Measurements from ENCODE around the gene MYOM3.

MYOM3 gene

DNA sequence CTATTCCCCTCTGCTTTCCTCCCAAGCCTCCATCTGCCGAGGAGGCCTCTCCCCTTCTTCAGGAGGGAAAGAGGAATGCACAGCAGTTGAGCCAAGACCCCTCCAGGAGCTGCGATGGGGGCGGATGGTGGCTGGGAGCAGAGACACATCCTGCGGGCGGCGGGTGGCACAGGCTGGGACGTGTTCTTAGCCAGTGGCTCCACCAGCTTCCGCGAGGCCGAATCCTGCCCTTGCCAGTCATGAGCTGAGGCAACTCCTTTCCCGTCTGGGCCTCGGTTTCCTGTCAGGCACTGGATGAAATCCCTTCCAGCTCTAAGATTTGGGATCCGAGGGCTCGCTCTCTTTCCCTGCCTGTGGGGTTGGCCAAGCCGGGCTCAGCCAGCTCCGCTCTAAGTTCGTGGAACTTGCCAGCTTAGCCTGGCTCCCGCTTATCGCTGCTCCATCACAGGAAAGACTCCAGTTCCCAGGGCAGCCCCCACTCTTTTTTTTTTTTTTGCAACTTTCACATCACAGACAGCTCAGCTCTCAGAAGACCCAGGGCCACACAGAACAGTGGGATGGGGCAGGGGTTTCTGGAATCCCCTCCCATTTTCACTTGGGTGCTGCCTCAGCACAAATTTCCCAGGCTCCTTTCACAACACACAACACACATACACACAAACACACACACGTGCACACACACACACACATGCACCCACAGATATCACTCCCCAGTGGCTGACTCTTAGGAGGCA is 506 bp downstream of the MYOM3 start:
- Histone ChIP-seq H3K36me3 (ENCODE audit: insufficient read depth, low read length) (no peaks in the 10 kb centered on the region), H3K9ac (ENCODE audit: low read length) (no peak overlapping the region), H4K20me1 (ENCODE audit: insufficient read depth, low read length) (no peaks in the 10 kb centered on the region), H3K27me3 (ENCODE audit: insufficient read depth, low read length) (peaks cover 12% of the 10 kb centered on the region; the same call in 1 of the 2 replicates), H3K4me1 (ENCODE audit: insufficient read depth, low read length, severe bottlenecking) (no peaks in the 10 kb centered on the region), H3K4me3 (ENCODE audit: low read depth, low read length, poor library complexity, severe bottlenecking) (no peak overlapping the region), H3K9me3 (ENCODE audit: low read length) (no peaks in the 10 kb centered on the region), H3K79me2 (ENCODE audit: insufficient read depth, low read length) (no peaks in the 10 kb centered on the region), H2AFZ (ENCODE audit: low read length) (no peak overlapping the region), H3F3A (ENCODE audit: insufficient read depth, low read length) (no peaks in the 10 kb centered on the region), H3K27ac (ENCODE audit: low read depth, low read length, poor library complexity, severe bottlenecking) (no peak overlapping the region), H3K4me2 (ENCODE audit: low read length) (no peak overlapping the region), H3K9me2 (ENCODE audit: low read depth, low read length) (no peaks in the 10 kb centered on the region)
- TF ChIP-seq, protein P1, sequence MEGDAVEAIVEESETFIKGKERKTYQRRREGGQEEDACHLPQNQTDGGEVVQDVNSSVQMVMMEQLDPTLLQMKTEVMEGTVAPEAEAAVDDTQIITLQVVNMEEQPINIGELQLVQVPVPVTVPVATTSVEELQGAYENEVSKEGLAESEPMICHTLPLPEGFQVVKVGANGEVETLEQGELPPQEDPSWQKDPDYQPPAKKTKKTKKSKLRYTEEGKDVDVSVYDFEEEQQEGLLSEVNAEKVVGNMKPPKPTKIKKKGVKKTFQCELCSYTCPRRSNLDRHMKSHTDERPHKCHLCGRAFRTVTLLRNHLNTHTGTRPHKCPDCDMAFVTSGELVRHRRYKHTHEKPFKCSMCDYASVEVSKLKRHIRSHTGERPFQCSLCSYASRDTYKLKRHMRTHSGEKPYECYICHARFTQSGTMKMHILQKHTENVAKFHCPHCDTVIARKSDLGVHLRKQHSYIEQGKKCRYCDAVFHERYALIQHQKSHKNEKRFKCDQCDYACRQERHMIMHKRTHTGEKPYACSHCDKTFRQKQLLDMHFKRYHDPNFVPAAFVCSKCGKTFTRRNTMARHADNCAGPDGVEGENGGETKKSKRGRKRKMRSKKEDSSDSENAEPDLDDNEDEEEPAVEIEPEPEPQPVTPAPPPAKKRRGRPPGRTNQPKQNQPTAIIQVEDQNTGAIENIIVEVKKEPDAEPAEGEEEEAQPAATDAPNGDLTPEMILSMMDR (IDR thresholded peaks at IDR 0.05; ENCODE audit: low read length): no peak
- no peak for TF ChIP-seq EZH2 (IDR thresholded peaks at IDR 0.05; ENCODE audit: borderline replicate concordance, low read length)

DNA sequence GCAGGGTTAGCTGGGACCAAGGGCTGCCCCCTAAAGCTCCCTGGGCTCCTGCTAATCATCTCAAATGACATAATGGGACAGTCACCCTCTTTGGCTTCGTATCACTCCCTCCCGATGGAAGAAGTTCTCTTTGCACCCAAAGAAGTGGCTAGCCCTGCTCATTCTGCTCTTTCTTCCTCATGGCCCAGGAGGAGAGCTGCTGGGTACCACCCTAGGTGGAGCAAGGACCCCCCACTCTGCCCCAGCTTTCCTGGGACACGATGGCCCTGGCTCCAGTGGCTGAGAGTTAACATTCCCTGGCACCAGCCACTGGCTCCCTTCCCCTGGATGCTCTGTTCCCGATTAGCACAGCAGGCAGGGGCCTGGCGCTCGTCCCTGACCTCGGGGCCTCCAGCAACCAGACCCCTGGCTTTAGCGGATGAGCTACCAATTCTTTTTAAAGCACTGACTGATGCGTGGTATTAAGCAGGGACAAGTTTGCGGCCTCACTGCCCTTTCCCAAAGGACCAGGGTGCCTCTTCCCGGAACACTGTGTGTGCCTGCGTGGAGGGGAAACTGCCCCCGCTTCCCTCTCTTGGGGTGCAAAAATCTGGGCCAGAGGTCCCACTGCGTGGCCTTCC is 1.2 kb downstream of the MYOM3 start:
- H3K9me3 ChIP-seq (ENCODE audit: low read length): no peaks in the 10 kb centered on the region
- H4K20me1 ChIP-seq (ENCODE audit: insufficient read depth, low read length): no peaks in the 10 kb centered on the region
- no peaks in the 10 kb centered on the region for H3F3A ChIP-seq (ENCODE audit: insufficient read depth, low read length)
- no peaks in the 10 kb centered on the region for H3K4me1 ChIP-seq (ENCODE audit: insufficient read depth, low read length, severe bottlenecking)
- no peak overlapping the region for H3K9ac ChIP-seq (ENCODE audit: low read length)
- H3K4me3 ChIP-seq (ENCODE audit: low read depth, low read length, poor library complexity, severe bottlenecking): no peak overlapping the region
- no peaks in the 10 kb centered on the region for H3K9me2 ChIP-seq (ENCODE audit: low read depth, low read length)
- H3K36me3 ChIP-seq (ENCODE audit: insufficient read depth, low read length): no peaks in the 10 kb centered on the region
- H3K79me2 ChIP-seq (ENCODE audit: insufficient read depth, low read length): no peaks in the 10 kb centered on the region
- H3K27me3 ChIP-seq (ENCODE audit: insufficient read depth, low read length): peaks cover 12% of the 10 kb centered on the region; the same call in 1 of the 2 replicates
- H2AFZ ChIP-seq (ENCODE audit: low read length): no peak overlapping the region
- TF ChIP-seq, protein P1 (IDR thresholded peaks at IDR 0.05; ENCODE audit: low read length): no peak
- no peak for TF ChIP-seq EZH2 (IDR thresholded peaks at IDR 0.05; ENCODE audit: borderline replicate concordance, low read length)
- no peak overlapping the region for H3K4me2 ChIP-seq (ENCODE audit: low read length)
- H3K27ac ChIP-seq (ENCODE audit: low read depth, low read length, poor library complexity, severe bottlenecking): no peak overlapping the region

DNA sequence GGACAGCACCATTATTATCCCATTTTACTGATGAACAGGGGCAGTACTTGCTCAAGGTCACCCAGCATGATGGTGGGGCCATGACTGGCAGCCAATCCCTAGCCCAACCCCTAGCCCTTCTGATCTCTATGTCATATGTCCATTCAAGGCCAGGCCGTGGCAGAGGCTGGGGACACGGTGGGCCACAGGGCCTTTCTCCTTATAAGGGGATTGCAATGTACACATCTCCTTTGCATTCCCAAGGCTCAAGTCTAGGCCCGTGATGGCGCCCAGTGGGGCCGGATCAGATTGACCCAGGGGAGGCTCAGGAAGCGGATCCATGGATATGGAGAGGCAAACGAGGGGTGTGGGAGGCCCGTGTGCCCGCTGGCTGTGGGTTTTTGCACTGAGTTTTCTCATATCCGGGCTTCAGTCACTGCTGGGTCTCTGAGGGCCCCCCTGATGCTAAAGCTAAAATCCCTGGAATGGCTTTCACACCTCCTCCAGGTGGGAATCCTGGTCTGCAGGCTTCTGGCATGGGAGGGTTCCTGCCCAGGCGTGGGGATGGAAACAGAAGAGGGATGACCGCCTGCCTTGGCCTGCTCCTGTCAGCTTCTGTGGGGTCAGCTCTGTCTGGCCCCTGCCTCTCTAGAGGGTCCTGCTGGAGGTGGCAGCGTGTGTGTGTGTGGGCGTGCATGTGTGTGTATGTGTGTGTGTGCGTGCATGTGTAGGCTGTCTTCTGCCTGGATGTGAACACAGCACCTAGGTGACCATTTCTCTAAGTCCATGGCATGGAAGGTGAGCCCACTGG is 2.1 kb downstream of the MYOM3 start:
- Histone ChIP-seq H3K79me2 (ENCODE audit: insufficient read depth, low read length) (no peaks in the 10 kb centered on the region), H2AFZ (ENCODE audit: low read length) (no peak overlapping the region), H3K4me1 (ENCODE audit: insufficient read depth, low read length, severe bottlenecking) (no peaks in the 10 kb centered on the region), H4K20me1 (ENCODE audit: insufficient read depth, low read length) (no peaks in the 10 kb centered on the region), H3K4me3 (ENCODE audit: low read depth, low read length, poor library complexity, severe bottlenecking) (no peak overlapping the region), H3K9me2 (ENCODE audit: low read depth, low read length) (no peaks in the 10 kb centered on the region), H3K9me3 (ENCODE audit: low read length) (no peaks in the 10 kb centered on the region), H3K4me2 (ENCODE audit: low read length) (no peak overlapping the region), H3K27me3 (ENCODE audit: insufficient read depth, low read length) (peaks cover 12% of the 10 kb centered on the region; the same call in 1 of the 2 replicates), H3K36me3 (ENCODE audit: insufficient read depth, low read length) (no peaks in the 10 kb centered on the region), H3F3A (ENCODE audit: insufficient read depth, low read length) (no peaks in the 10 kb centered on the region), H3K27ac (ENCODE audit: low read depth, low read length, poor library complexity, severe bottlenecking) (no peak overlapping the region), H3K9ac (ENCODE audit: low read length) (no peak overlapping the region)
- TF ChIP-seq, protein P1 (IDR thresholded peaks at IDR 0.05; ENCODE audit: low read length): no peak
- no peak for TF ChIP-seq EZH2 (IDR thresholded peaks at IDR 0.05; ENCODE audit: borderline replicate concordance, low read length)

All from OCI-LY1 (cell line).